IgD-negative memory B cell (primary cell): Measurements from ENCODE around the gene ATP6V0A4. TPM values are rescaled to one million over a fixed set of nuclear protein-coding genes. Genes with fewer than 3 reads are reported as not detected.
A peak's percentile ranks its signal among the peaks of the same experiment; 100 is the strongest.

Experiments used
- H3K27ac Mint-ChIP-seq, 3 donors: one replicate each; pipeline ENCODE4 v1.8.0; 2020 to 2022; ENCODE audit warnings: mild to moderate bottlenecking in 3 of 3, mixed read lengths in 3 of 3, moderate library complexity in 1 of 3
- H3K27me3 Mint-ChIP-seq: one replicate; pipeline ENCODE4 v1.8.0; 2021; ENCODE audit warnings: mixed read lengths
- H3K36me3 Mint-ChIP-seq: one replicate; pipeline ENCODE4 v1.8.0; 2020; ENCODE audit warnings: mild to moderate bottlenecking, mixed read lengths
- H3K4me1 Mint-ChIP-seq, 3 donors: one replicate each; pipeline ENCODE4 v1.8.0; 2020 to 2022; ENCODE audit warnings: mixed read lengths in 3 of 3, mild to moderate bottlenecking in 1 of 3
- H3K4me3 Mint-ChIP-seq, 4 donors: one replicate each; pipeline ENCODE4 v1.8.0; 2020 to 2022; ENCODE audit warnings: mild to moderate bottlenecking in 4 of 4, mixed read lengths in 4 of 4, moderate library complexity in 3 of 4
- H3K9me3 Mint-ChIP-seq, 3 donors: one replicate each; pipeline ENCODE4 v1.8.0; 2020 to 2021; ENCODE audit warnings: mixed read lengths in 3 of 3, mild to moderate bottlenecking in 1 of 3
- polyA plus RNA-seq: library from polyadenylated mRNA; unstranded; fragments of 300-500 nt; fragmentation: Illumina TruSeq; gene quantifications from one replicate; pipeline ENCODE4 v1.2.3, GENCODE V29; 2021

ATP6V0A4 gene
- polyA plus RNA-seq, 1 donor from 2014 or later: not detected

DNA sequence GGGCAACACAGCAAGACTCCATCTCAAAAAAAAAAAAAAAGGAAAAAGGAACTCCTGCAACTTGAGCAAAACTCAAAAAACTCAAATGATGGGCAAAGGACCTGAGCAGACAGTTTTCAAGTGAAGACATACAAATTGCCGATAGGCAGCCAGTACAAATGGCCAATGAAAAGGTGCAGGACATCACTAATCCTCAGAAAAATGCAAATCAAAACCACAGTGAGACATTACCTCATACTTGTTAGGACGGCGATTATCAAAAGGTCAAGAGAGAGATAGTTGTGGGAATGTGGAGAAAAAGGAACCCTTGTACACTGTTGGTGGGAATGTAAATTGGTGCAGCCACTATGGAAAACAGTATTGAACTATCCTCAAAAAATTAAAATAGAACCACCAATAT lies 113.7 kb downstream of the ATP6V0A4 start:
- no peaks in the 10 kb centered on the region for H3K36me3 Mint-ChIP-seq
- H3K4me3 Mint-ChIP-seq: no peak overlapping the region
- H3K27me3 Mint-ChIP-seq: peaks cover 3% of the 10 kb centered on the region
- peaks cover 0 to 3% (median 0%) of the 10 kb centered on the region in 3 donors for H3K9me3 Mint-ChIP-seq
- H3K4me1 Mint-ChIP-seq: no peaks in the 10 kb centered on the region
- H3K27ac Mint-ChIP-seq: no peak overlapping the region

DNA sequence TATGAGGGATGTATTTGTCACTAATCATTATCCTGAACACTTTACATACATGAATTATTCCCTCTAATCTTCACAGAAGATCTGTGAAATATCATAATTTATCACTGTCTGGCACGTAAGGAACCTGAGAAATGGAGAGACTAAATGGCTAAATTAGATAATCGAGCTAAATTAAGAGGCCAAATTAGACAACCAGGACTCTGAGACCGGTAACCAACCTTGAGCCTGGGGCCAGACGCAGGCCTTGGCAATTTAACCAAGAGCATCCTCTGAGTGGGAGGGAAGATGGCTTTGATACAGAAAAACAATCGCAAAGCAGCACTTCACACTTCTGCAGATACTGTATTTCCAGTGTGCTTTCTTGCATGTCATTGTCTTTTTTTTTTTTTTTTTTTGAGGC lies 118.2 kb downstream of the ATP6V0A4 start:
- no peak overlapping the region for H3K4me3 Mint-ChIP-seq
- H3K27me3 Mint-ChIP-seq: peaks cover 3% of the 10 kb centered on the region

DNA sequence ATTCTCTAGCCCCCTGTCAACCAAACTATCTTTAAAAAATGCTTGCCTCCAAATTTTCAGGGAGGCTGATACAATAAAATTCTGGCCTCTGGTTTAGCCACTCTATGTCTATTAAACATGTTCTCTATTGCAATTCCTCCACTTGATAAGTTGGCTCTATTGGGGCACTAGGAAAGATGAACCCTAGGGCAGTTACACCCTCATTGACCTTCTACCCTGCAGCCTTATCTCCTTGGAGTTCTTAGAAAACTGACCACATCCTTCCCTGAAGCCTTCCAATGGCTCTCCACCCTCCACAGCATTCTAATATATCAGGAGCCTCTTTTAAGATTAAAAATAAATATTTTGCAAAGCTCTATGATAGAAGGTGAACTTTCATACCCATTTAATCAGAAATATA lies 127.4 kb downstream of the ATP6V0A4 start:
- no peaks in the 10 kb centered on the region for H3K36me3 Mint-ChIP-seq
- H3K9me3 Mint-ChIP-seq: peaks cover 0 to 3% (median 0%) of the 10 kb centered on the region in 3 donors
- H3K4me3 Mint-ChIP-seq: no peak overlapping the region
- H3K4me1 Mint-ChIP-seq: no peaks in the 10 kb centered on the region
- no peak overlapping the region for H3K27ac Mint-ChIP-seq
- peaks cover 9% of the 10 kb centered on the region for H3K27me3 Mint-ChIP-seq

More for the DNA sequence above, 118.2 kb downstream of the ATP6V0A4 start:
- no peak overlapping the region for H3K27ac Mint-ChIP-seq
- H3K9me3 Mint-ChIP-seq: peaks cover 0 to 5% (median 2%) of the 10 kb centered on the region in 3 donors
- H3K36me3 Mint-ChIP-seq: no peaks in the 10 kb centered on the region
- H3K4me1 Mint-ChIP-seq: no peaks in the 10 kb centered on the region

DNA sequence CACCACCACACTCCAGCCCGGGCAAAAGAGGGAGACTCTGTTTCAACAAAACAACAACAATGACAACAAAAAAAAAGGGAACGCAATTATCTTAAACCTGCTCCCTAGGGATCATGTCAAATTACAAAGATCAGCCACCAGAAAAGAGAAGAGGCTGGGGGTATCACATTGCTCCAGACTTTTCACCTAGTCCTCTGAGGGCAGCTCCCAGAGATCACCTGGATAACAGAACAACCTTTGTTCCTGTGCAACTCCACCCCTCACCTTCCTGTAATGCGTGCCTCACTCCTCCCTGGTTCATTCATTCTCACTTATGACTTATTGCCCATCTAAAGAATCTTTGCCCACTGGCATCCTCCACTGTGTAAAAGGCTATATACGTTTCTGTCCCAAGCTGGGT lies 128.6 kb downstream of the ATP6V0A4 start:
- H3K27ac Mint-ChIP-seq: no peak overlapping the region
- H3K27me3 Mint-ChIP-seq: peaks cover 14% of the 10 kb centered on the region
- H3K4me1 Mint-ChIP-seq: no peaks in the 10 kb centered on the region
- H3K4me3 Mint-ChIP-seq: no peak overlapping the region
- H3K9me3 Mint-ChIP-seq: peaks cover 0 to 4% (median 0%) of the 10 kb centered on the region in 3 donors
- H3K36me3 Mint-ChIP-seq: no peaks in the 10 kb centered on the region

DNA sequence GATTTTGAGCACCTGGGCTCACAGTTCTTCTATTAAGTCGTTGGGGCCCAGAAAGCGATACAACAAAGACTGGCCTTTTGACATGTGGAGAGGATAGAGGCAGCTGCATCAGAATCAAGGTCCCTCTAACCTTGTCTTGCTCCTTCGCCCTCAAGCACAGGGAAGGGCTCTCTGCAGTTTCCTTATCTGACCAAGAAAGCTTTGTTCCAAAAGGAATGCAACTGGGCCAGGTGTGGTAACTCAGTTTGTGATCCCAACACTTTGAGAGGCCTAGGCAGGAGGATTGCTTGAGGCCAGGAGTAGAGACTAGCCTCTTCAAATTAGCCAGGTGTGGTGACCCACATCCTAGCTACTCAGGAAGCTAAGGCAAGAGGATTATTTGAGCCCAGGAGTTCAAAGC lies 129.1 kb downstream of the ATP6V0A4 start:
- peak overlapping the region in 2 of 3 donors; percentile 12 to 74 for H3K27ac Mint-ChIP-seq
- no peak overlapping the region for H3K4me3 Mint-ChIP-seq
- H3K9me3 Mint-ChIP-seq: peaks cover 0 to 4% (median 0%) of the 10 kb centered on the region in 3 donors
- H3K27me3 Mint-ChIP-seq: peaks cover 14% of the 10 kb centered on the region
- H3K36me3 Mint-ChIP-seq: no peaks in the 10 kb centered on the region
- H3K4me1 Mint-ChIP-seq: no peaks in the 10 kb centered on the region

DNA sequence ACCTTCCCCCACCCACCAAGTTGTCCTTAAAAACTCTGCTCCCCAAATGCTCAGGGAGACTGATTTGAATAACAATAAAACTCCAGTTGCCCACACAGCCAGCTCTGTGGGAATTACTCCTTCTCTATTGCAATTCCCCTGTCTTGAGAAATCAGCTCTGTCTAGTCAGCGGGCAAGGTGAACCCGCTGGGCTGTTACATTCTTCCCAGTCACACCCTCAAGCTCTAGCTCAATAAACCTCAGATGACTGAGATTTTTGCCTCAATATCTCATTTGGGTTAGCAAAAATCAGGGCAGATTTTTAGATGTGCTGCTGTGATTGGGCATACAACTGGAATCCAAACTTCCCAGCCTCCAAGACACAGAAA lies 129.8 kb downstream of the ATP6V0A4 start:
- H3K9me3 Mint-ChIP-seq: peaks cover 0 to 4% (median 0%) of the 10 kb centered on the region in 3 donors
- H3K27me3 Mint-ChIP-seq: peaks cover 20% of the 10 kb centered on the region
- H3K36me3 Mint-ChIP-seq: no peaks in the 10 kb centered on the region
- peak overlapping the region in 1 of 4 donors; percentile 22 for H3K4me3 Mint-ChIP-seq
- H3K27ac Mint-ChIP-seq: no peak overlapping the region
- no peaks in the 10 kb centered on the region for H3K4me1 Mint-ChIP-seq

DNA sequence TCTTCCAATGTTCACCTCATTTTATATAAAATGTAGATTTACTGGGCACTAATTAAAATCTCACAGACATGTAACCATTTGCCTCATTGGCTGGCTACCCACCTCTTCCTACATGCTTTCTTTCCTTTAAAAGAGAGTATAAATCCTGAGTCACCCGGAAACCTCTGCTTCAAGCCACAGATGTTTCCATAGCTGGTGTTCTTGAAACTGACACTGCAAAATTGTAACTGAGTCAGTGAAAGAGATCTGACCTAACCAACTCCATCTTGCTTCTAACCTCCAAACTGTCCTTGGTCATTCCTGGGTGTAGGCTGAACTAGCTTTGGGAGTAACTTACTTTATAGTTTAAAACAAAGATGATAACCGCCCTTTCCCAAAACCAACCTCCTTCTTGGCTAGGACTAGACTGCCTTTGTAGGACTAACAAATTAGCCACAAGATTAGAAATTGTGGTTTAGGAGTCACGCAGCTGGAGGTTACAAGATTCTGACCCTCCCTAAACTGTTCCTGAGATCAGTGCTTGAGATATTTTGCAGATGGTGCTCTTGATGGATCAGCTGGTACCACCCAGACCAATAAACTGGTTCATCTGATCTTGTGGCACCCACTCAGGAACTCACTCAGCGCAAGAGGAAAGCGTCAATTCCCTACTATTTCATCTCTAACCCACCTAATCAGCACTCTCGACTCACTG lies 130.3 kb downstream of the ATP6V0A4 start:
- Mint-ChIP-seq H3K4me1 (no peaks in the 10 kb centered on the region), H3K36me3 (no peaks in the 10 kb centered on the region), H3K9me3 (peaks cover 0 to 4% (median 0%) of the 10 kb centered on the region in 3 donors), H3K4me3 (no peak overlapping the region), H3K27ac (no peak overlapping the region), H3K27me3 (peaks cover 20% of the 10 kb centered on the region)

DNA sequence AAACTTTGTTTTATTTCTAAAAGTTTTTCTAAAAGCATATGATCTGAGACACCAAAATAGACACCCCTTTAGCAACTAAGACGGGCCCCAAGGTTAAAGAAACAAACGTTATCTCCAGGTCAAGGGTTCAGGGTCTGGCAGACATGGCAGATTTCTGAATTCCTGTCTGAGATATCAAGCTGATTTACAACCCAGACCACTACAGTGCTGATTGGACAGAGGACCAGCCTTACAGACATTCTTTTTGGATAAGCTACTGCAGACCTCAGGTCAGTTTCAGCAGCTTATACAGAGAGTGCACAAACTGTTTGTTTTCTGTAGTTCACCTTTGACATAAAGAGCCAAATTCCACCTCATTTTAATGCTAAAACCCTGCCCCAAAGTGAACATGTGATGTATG lies 131.6 kb downstream of the ATP6V0A4 start:
- Mint-ChIP-seq H3K4me3 (no peak overlapping the region), H3K36me3 (no peaks in the 10 kb centered on the region), H3K27me3 (peaks cover 28% of the 10 kb centered on the region), H3K27ac (no peak overlapping the region), H3K4me1 (no peaks in the 10 kb centered on the region), H3K9me3 (peaks cover 0 to 4% (median 0%) of the 10 kb centered on the region in 3 donors)

DNA sequence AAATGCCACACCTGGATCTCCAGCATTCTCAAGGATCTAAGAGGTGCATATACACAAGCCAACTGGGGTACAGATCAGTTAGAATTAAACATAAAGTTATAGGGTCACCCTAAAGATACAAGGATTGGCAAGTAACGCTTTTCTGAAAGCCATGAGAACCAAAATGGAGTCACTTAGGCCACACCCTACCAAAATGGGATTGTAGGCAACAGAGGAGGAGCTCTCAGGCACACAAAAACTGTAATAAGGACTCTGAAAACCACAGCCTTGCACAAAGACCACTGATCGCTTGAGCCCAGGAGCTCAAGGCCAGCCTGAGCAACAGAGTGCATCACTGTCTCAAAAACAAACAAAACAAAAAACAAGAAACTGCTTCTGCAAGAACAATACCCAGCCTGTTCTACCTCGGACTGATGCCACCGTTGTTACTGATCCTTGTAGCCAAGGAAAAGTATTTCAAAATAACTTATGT lies 132.3 kb downstream of the ATP6V0A4 start:
- Mint-ChIP-seq H3K9me3 (peaks cover 0 to 4% (median 0%) of the 10 kb centered on the region in 3 donors), H3K27me3 (peaks cover 26% of the 10 kb centered on the region), H3K36me3 (no peaks in the 10 kb centered on the region), H3K27ac (no peak overlapping the region), H3K4me1 (no peaks in the 10 kb centered on the region), H3K4me3 (no peak overlapping the region)

DNA sequence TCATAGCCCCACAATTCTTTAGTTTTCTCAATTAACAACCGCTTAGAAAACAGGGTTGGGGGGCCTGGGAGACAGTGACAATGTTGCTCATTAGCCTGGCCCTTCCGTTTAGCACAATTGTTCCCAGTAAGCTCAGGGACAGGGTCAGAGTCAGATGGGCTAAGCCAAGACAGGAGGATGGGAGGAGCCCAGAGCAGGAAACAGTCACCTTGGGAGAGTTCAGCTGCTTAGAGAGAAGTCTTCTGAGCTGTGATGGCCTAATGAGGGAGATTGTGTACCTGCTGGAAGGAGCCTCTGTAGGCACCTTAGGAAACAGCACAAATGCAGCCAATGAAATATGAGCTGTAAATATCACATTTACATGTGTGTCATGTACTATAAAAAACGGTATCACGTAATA lies 132.7 kb downstream of the ATP6V0A4 start:
- Mint-ChIP-seq H3K36me3 (no peaks in the 10 kb centered on the region), H3K4me1 (no peaks in the 10 kb centered on the region), H3K27me3 (peaks cover 26% of the 10 kb centered on the region), H3K4me3 (no peak overlapping the region), H3K27ac (no peak overlapping the region), H3K9me3 (peaks cover 0 to 4% (median 0%) of the 10 kb centered on the region in 3 donors)

DNA sequence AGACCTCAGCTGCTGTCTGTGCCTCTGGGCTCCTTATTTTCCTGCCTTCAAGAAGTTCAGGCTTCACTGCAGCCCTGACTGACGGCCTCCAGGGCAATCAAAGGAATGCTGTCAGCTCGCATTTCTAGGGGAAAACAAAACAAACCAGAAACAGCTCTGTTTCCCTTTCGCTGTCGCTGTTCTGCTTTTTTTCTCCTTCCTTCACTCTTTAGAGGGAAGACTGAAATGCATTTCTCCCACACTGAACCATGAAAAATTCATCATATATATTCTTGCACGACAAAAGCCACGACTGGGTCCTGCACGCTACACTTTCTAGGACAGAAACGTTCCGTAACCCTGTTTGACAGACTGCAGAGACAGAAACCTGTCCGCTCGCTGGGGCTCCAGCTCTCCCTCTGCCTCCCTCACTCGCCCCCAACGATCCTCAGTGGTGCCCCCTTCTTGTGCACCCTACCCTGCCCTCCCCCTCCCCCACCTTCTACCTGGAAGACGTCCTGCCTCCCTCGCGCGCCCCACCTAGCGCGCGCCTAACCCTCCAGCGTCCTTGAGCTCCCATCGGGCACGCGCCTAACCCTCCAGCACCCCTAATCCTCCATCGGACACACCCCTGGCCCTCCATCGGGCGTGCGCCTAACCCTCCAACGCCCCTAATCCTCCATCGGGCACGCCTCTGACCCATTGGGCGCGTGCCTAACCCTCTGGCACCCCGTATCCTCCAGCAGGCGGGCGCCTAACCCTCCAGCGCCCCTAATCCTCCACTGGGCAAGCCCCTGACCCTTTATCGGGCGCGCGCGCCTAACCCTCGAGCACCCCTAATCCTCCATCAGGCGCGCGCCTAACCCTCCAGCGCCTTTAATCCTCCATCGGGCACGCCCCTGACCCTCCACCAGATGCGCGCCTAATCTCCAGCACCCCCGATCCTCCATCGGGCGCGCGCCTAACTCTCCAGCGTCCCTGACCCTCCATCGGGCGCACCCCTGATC lies 134.0 kb downstream of the ATP6V0A4 start:
- Mint-ChIP-seq H3K9me3 (peaks cover 0 to 4% (median 2%) of the 10 kb centered on the region in 3 donors), H3K4me3 (peak overlapping the region in 2 of 4 donors; percentile 49 to 80), H3K27ac (no peak overlapping the region), H3K4me1 (no peaks in the 10 kb centered on the region), H3K36me3 (peaks cover 2% of the 10 kb centered on the region), H3K27me3 (peaks cover 26% of the 10 kb centered on the region)

DNA sequence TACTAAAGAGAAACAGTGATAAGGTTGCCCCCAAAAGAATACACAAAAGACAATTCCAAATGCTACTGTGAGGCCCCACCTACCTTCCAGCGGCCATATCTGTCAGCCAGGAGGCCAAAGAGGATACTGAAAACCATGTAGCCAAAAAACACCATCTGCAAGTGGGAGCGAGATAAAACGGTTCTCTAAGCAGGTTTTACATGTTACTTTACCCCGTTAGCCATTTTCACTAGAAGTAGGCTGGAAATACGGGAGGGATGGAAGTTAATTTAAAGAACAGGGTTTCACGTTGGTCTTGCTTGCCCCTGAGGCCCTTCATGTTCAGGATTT lies 135.0 kb downstream of the ATP6V0A4 start:
- Mint-ChIP-seq H3K36me3 (peaks cover 2% of the 10 kb centered on the region), H3K9me3 (peaks cover 0 to 4% (median 3%) of the 10 kb centered on the region in 3 donors), H3K4me3 (no peak overlapping the region), H3K27me3 (peaks cover 26% of the 10 kb centered on the region), H3K27ac (no peak overlapping the region), H3K4me1 (no peaks in the 10 kb centered on the region)

DNA sequence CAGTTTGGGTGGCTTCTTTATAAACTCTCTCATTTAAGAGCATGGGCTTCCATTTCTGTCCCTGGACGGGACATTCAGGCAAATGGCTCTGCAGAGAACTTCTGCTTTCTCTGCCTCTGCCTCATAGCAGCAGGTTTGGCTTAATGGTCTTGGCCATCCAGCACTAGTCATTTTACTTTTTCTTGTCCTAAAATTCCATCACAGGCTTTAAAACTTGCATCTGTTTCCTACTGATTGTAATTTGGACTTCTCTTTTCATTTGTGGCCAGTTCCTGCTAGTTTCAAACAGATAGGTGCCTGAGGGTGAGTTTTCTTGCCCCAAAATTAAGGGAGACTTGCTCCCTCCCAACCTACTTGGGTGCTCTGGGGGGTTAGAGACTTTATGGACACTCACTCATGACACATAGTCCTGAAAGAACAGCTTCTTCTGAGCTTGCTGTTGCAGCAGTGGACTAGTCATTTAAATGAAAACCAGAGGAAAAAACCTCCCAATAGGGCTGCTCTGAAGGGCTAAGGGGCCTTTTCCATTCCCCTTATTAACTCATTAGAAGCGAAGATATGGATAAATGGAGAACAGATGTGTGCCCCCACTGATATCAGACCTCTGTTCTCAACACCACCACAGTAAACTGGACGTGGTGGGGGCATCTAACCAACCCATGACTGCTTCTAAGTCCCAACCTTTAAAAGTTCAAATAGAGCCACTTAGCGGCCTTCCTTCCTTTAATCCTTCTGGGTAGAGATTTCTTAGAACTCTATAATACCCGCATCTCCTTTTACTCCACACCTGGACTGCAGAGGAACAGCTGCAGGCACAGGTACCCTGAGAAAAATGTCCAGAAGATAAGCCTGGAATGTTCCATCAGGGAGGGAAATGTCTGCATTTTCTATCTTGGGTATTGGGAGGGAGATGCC lies 135.7 kb downstream of the ATP6V0A4 start:
- Mint-ChIP-seq H3K27me3 (peaks cover 26% of the 10 kb centered on the region), H3K9me3 (peaks cover 0 to 4% (median 3%) of the 10 kb centered on the region in 3 donors), H3K36me3 (peaks cover 2% of the 10 kb centered on the region), H3K27ac (no peak overlapping the region), H3K4me3 (no peak overlapping the region), H3K4me1 (no peaks in the 10 kb centered on the region)

DNA sequence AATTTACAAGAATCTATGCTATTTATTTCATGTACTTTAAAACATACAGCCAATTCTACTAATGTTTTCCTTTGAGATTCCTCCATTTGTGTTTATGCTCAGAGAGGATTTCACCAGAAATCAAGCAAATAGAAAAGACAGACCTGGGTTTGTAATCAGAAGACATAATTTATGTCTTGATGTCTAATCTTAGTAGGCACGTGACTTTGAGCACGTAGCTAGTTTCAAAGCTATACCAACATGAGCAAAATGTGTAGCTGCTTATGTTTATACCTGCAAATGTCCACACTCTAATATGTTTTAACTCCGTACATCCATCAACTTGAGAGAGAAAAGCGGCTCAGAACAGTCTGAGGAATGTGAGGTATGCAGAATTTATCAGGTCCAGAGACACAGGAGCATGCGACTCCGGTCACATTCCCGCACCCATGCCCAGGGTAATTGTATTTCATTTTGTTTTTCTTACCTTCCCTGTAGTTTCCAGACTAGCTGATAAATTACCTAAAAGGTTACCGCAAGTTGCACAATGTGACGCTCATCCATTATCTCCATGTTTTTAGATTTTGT lies 136.8 kb downstream of the ATP6V0A4 start:
- Mint-ChIP-seq H3K27me3 (peaks cover 22% of the 10 kb centered on the region), H3K4me1 (no peaks in the 10 kb centered on the region), H3K36me3 (peaks cover 2% of the 10 kb centered on the region), H3K4me3 (no peak overlapping the region), H3K27ac (no peak overlapping the region), H3K9me3 (peaks cover 0 to 6% (median 3%) of the 10 kb centered on the region in 3 donors)
